ENCODE results near the gene CTAGE9. TPM values are rescaled to one million over a fixed set of nuclear protein-coding genes. Genes with fewer than 3 reads are reported as not detected.

Gene CTAGE9
- total and polyA plus RNA-seq, 2 of the 8 experiments (the other 6 are each of a cell fraction or from before 2014, with no cell fraction given) = not detected

GRCh38 chr6:131663578-131664165 lies 47.1 kb downstream of the CTAGE9 start:
- Histone ChIP-seq H2AK5ac (ENCODE audit: low read depth, low read length) (no peak overlapping the region), H3K27me3 (replicated peaks in 1 of 4; ENCODE audit: control insufficient read depth in 3 of 4, extremely low read depth in 1 of 4, insufficient read depth in 3 of 4, low read length in 3 of 4) (no peaks in the 10 kb centered on the region), H3K79me1 (ENCODE audit: low read depth, low read length) (no peaks in the 10 kb centered on the region), H3K4me2 (ENCODE audit: insufficient read depth in 1 of 2, low read depth in 2 of 2, low read length in 2 of 2) (no peak overlapping the region), H4K20me1 (replicated peaks in 1 of 2; ENCODE audit: control insufficient read depth in 1 of 2, insufficient read depth in 2 of 2, low read length in 2 of 2) (no peaks in the 10 kb centered on the region), H4K8ac (ENCODE audit: extremely low read depth, insufficient read depth, low read length) (no peak overlapping the region), H3K4me1 (replicated peaks in 1 of 4; ENCODE audit: control insufficient read depth in 3 of 4, insufficient read depth in 4 of 4, low read length in 3 of 4) (no peaks in the 10 kb centered on the region), H3K9me3 (ENCODE audit: insufficient read depth in 2 of 2, low read depth in 1 of 2, low read length in 1 of 2) (no peaks in the 10 kb centered on the region), H3K18ac (ENCODE audit: extremely low read depth, low read length) (no peak overlapping the region), H3K14ac (ENCODE audit: insufficient read length) (no peak overlapping the region), H3K23me2 (ENCODE audit: low read depth, low read length) (no peaks in the 10 kb centered on the region), H2BK5ac (ENCODE audit: low read depth, low read length) (no peak overlapping the region), H3K27ac (ENCODE audit: low read depth, low read length) (no peak overlapping the region), H3K23ac (ENCODE audit: insufficient read length) (no peak overlapping the region), H2BK15ac (ENCODE audit: low read length) (no peak overlapping the region), H2BK120ac (replicated peaks; ENCODE audit: low read depth, low read length) (no peak overlapping the region), H3K56ac (replicated peaks; ENCODE audit: insufficient read length, low read depth, low read length) (no peak overlapping the region), H2AFZ (ENCODE audit: low read length) (no peak overlapping the region), H2BK12ac (ENCODE audit: low read depth, low read length) (no peak overlapping the region), H3K36me3 (ENCODE audit: control insufficient read depth in 2 of 4, insufficient read depth in 4 of 4, low read length in 3 of 4) (no peaks in the 10 kb centered on the region), H3K4ac (replicated peaks; ENCODE audit: insufficient read length, low read depth, low read length) (no peak overlapping the region), H4K91ac (replicated peaks; ENCODE audit: insufficient read length, low read length) (no peak overlapping the region), H3K4me3 (ENCODE audit: extremely low read depth in 1 of 4, insufficient read depth in 2 of 4, low read depth in 3 of 4, low read length in 4 of 4) (no peak overlapping the region), H2BK20ac (ENCODE audit: low read length) (no peak overlapping the region), H4K5ac (ENCODE audit: insufficient read length, low read depth, low read length) (no peak overlapping the region), H3K79me2 (ENCODE audit: control insufficient read depth in 1 of 2, insufficient read depth in 2 of 2, low read length in 2 of 2) (no peaks in the 10 kb centered on the region), H3K9ac (replicated peaks in 1 of 4; ENCODE audit: extremely low read depth in 1 of 4, low read depth in 3 of 4, low read length in 3 of 4) (no peak overlapping the region)
- no peak for DNase-seq (ENCODE audit: low read depth in 1 of 2, low spot score in 2 of 2)
- ChIA-PET CTCF (ENCODE audit: partially characterized antibody) (interaction anchor here (0.6 to 2.1 kb wide), 6 partner anchors 8 to 1162 kb away, joined by 3 to 9 read pairs (median 3); no protein-coding TSS in a partner anchor), POLR2A (ENCODE audit: partially characterized antibody) (no interaction called here)
- no peak for FAIRE-seq
- 90% methylated on average over 2 of the region's 2 CpGs; no CpG with 5 or more reads in 1 of the 2 experiments for WGBS, 2 experiments (ENCODE audit: extremely low coverage in 1 of 2, insufficient coverage in 1 of 2, insufficient read length in 1 of 2, insufficient replicate concordance in 2 of 2, low coverage in 1 of 2, low lambda C conversion rate in 2 of 2, missing lambda C conversion rate in 1 of 2)
- TF ChIP-seq, protein P1, sequence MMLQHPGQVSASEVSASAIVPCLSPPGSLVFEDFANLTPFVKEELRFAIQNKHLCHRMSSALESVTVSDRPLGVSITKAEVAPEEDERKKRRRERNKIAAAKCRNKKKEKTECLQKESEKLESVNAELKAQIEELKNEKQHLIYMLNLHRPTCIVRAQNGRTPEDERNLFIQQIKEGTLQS (IDR thresholded peaks at IDR 0.05; ENCODE audit: insufficient read depth, low read depth, low read length) = no peak
- TF ChIP-seq HDAC2 (IDR thresholded peaks at IDR 0.05; ENCODE audit: borderline replicate concordance in 1 of 2, low read depth in 2 of 2, low read length in 2 of 2) = no peak
- no peak for TF ChIP-seq POU5F1 (IDR thresholded peaks at IDR 0.05; ENCODE audit: low read depth, low read length)
- no peak for TF ChIP-seq EZH2 (IDR thresholded peaks at IDR 0.05; ENCODE audit: low read depth, low read length, severe bottlenecking)
- TF ChIP-seq NRF1 (IDR thresholded peaks at IDR 0.05; ENCODE audit: low read depth, low read length) = no peak
- TF ChIP-seq RXRA (IDR thresholded peaks at IDR 0.05; ENCODE audit: insufficient read depth, low read depth, low read length) = no peak
- no peak for TF ChIP-seq EP300 (IDR thresholded peaks at IDR 0.05; ENCODE audit: borderline replicate concordance in 1 of 2, low read depth in 2 of 2, low read length in 2 of 2)
- no peak for TF ChIP-seq TEAD4 (IDR thresholded peaks at IDR 0.05; ENCODE audit: low read depth, low read length)
- no peak for TF ChIP-seq SIRT6 (IDR thresholded peaks at IDR 0.05; ENCODE audit: low read length)
- TF ChIP-seq PHF8 (conservative IDR thresholded peaks at IDR 0.05; ENCODE audit: low read depth, low read length) = no peak
- TF ChIP-seq USF2 (IDR thresholded peaks at IDR 0.05; ENCODE audit: low read length) = no peak
